Neural cell (in vitro differentiated cells): ENCODE data around the gene SFTPD. TPM values are rescaled to one million over a fixed set of nuclear protein-coding genes. Genes with fewer than 3 reads are reported as not detected.
"Not testable (repeated sequence)": the region's sequence is repeated elsewhere in the genome, so short reads cannot be mapped to it uniquely, and the experiment has no call there.

Experiments
- H2AFZ ChIP-seq: fragments of 200-600, 300-800 bp; sonication (generic), shearing (Covaris generic); 2 replicates; pipeline ENCODE4 v1.6.0; 2014; ENCODE audit warnings: low read depth, mild to moderate bottlenecking, antibody characterized with exemption, low read length, moderate library complexity
- H3F3A ChIP-seq: fragments of 200-600 bp; shearing (Covaris generic); 2 replicates; pipeline ENCODE4 v1.6.1; 2016; ENCODE audit warnings: mild to moderate bottlenecking, moderate library complexity, mixed read lengths, antibody characterized with exemption, low read length; ENCODE audit not compliant: insufficient read depth, poor library complexity, severe bottlenecking
- H3K27ac ChIP-seq: fragments of 200-600, 300-800 bp; sonication (generic), shearing (Covaris generic); 2 replicates; pipeline ENCODE4 v1.5.1; 2014; ENCODE audit warnings: mild to moderate bottlenecking, low read length, moderate library complexity
- H3K27me3 ChIP-seq: fragments of 300-800, 200-600 bp; sonication (generic), shearing (Covaris generic); 2 replicates; pipeline ENCODE4 v1.6.0; 2014; ENCODE audit warnings: mild to moderate bottlenecking, low read depth, low read length, moderate library complexity; ENCODE audit not compliant: insufficient read depth
- H3K36me3 ChIP-seq: fragments of 300-800, 200-600 bp; sonication (generic), shearing (Covaris generic); 2 replicates; pipeline ENCODE4 v1.5.1; 2014; ENCODE audit warnings: mild to moderate bottlenecking, antibody characterized with exemption, low read length, moderate library complexity; ENCODE audit not compliant: insufficient read depth
- H3K4me2 ChIP-seq: fragments of 300-800, 200-600 bp; sonication (generic), shearing (Covaris generic); 2 replicates; pipeline ENCODE4 v1.6.0; 2014; ENCODE audit warnings: mild to moderate bottlenecking, low read length
- H3K4me3 ChIP-seq: fragments of 300-800, 200-600 bp; sonication (generic), shearing (Covaris generic); 2 replicates; pipeline ENCODE4 v1.5.1; 2014; ENCODE audit warnings: mild to moderate bottlenecking, low read length, moderate library complexity
- H3K79me2 ChIP-seq: fragments of 200-600 bp; shearing (Covaris generic); replicated peaks from 2 replicates; pipeline ENCODE4 v1.6.0; 2014; ENCODE audit warnings: mild to moderate bottlenecking, low read length, moderate library complexity; ENCODE audit not compliant: insufficient read depth
- H3K9ac ChIP-seq: fragments of 300-800, 200-600 bp; sonication (generic), shearing (Covaris generic); 2 replicates; pipeline ENCODE4 v1.6.1; 2016; ENCODE audit warnings: mild to moderate bottlenecking, low read length, mixed read lengths
- H3K9me2 ChIP-seq: fragments of 200-600 bp; shearing (Covaris generic); 2 replicates; pipeline ENCODE4 v1.6.1; 2016; ENCODE audit warnings: mild to moderate bottlenecking, low read length, mixed read lengths; ENCODE audit not compliant: insufficient read depth
- H3K9me3 ChIP-seq: fragments of 200-600, 300-800 bp; sonication (generic), shearing (Covaris generic); 2 replicates; pipeline ENCODE4 v1.6.1; 2016; ENCODE audit warnings: mild to moderate bottlenecking, mixed run types, low read length, moderate library complexity, mixed read lengths
- H4K20me1 ChIP-seq: fragments of 200-600 bp; shearing (Covaris generic); 2 replicates; pipeline ENCODE4 v1.6.1; 2016; ENCODE audit warnings: mild to moderate bottlenecking, mixed run types; ENCODE audit not compliant: insufficient read depth
- CTCF ChIP-seq: fragments of 450-650 bp; IDR thresholded peaks from 2 replicates; pipeline ENCODE4 v1.5.1; 2014; ENCODE audit warnings: antibody characterized with exemption, mild to moderate bottlenecking, moderate library complexity; ENCODE audit not compliant: poor library complexity, severe bottlenecking
- EP300 ChIP-seq: fragments of 450-650 bp; conservative IDR thresholded peaks from 2 replicates; pipeline ENCODE4 v1.6.1; 2014; ENCODE audit warnings: antibody characterized with exemption, mild to moderate bottlenecking, moderate library complexity; ENCODE audit not compliant: poor library complexity, severe bottlenecking
- EZH2 ChIP-seq: fragments of 200-600, 300-800 bp; shearing (Covaris generic), sonication (generic); IDR thresholded peaks from 2 replicates; pipeline ENCODE4 v1.6.1; 2014; ENCODE audit warnings: antibody characterized with exemption, low read length, borderline replicate concordance, mild to moderate bottlenecking; ENCODE audit not compliant: insufficient read depth, poor library complexity, severe bottlenecking
- MXI1 ChIP-seq: fragments of 450-650 bp; conservative IDR thresholded peaks from 2 replicates; pipeline ENCODE4 v1.6.1; 2014; ENCODE audit warnings: antibody characterized with exemption, mild to moderate bottlenecking; ENCODE audit not compliant: poor library complexity, severe bottlenecking
- POLR2AphosphoS5 ChIP-seq: IDR thresholded peaks from 2 replicates; pipeline ENCODE4 v1.6.1; 2012
- RAD21 ChIP-seq: fragments of 450-650 bp; conservative IDR thresholded peaks from 2 replicates; pipeline ENCODE4 v1.6.1; 2014; ENCODE audit warnings: antibody characterized with exemption, mild to moderate bottlenecking, moderate library complexity
- REST ChIP-seq: IDR thresholded peaks from 2 replicates; pipeline ENCODE4 v1.6.1; 2012; ENCODE audit warnings: borderline replicate concordance
- SMC3 ChIP-seq: fragments of 450-650 bp; conservative IDR thresholded peaks from 2 replicates; pipeline ENCODE4 v1.6.1; 2014; ENCODE audit warnings: antibody characterized with exemption, mild to moderate bottlenecking, moderate library complexity; ENCODE audit not compliant: poor library complexity
- TAF1 ChIP-seq: IDR thresholded peaks from 2 replicates; pipeline ENCODE4 v1.6.1; 2012; ENCODE audit warnings: low read depth
- polyA plus RNA-seq: library from polyadenylated mRNA; depleted of rRNA; stranded (reverse); fragments of >200 nt; gene quantifications from 2 replicates; pipeline ENCODE4 v1.2.3, GENCODE V29; 2014

The SFTPD gene
- polyA plus RNA-seq, 1 donor from 2014 or later = 0.51 TPM

GRCh38 chr10:79994556-79994955 lies 45.7 kb upstream of the SFTPD start:
- TF ChIP-seq SMC3 = no peak
- no peak for TF ChIP-seq POLR2AphosphoS5
- TF ChIP-seq MXI1 = no peak
- TF ChIP-seq EP300 = no peak
- TF ChIP-seq CTCF = no peak
- TF ChIP-seq TAF1 = no peak
- TF ChIP-seq REST = no peak
- TF ChIP-seq RAD21 = no peak
- TF ChIP-seq EZH2 = no peak
- Histone ChIP-seq H3K27ac (no peak overlapping the region), H3K36me3 (no peaks in the 10 kb centered on the region), H3K9me3 (no peaks in the 10 kb centered on the region), H3K79me2 (no peaks in the 10 kb centered on the region), H2AFZ (no peak overlapping the region), H3K9ac (no peak overlapping the region), H3K9me2 (no peaks in the 10 kb centered on the region), H3K4me2 (no peak overlapping the region), H4K20me1 (no peaks in the 10 kb centered on the region), H3K27me3 (no peaks in the 10 kb centered on the region), H3K4me3 (no peak overlapping the region), H3F3A (no peaks in the 10 kb centered on the region)

- H3K4me3 ChIP-seq, H3K79me2 ChIP-seq: not testable (repeated sequence)
These were observed 39.3 kb upstream of the SFTPD start for GRCh38 chr10:79988199-79988598.

GRCh38 chr10:79986661-79987060 lies 37.8 kb upstream of the SFTPD start:
- H3K9me3 ChIP-seq, H3K79me2 ChIP-seq: not testable (repeated sequence)

More at GRCh38 chr10:79988199-79988598, 39.3 kb upstream of the SFTPD start:
- H3K9ac ChIP-seq, H3K27me3 ChIP-seq, H3K27ac ChIP-seq, H3K9me3 ChIP-seq, H3K9me2 ChIP-seq, H3K36me3 ChIP-seq, H4K20me1 ChIP-seq, H3F3A ChIP-seq, H3K4me2 ChIP-seq, H2AFZ ChIP-seq: not testable (repeated sequence)

More at GRCh38 chr10:79986661-79987060, 37.8 kb upstream of the SFTPD start:
- peaks cover 14% of the 10 kb centered on the region for H3K27me3 ChIP-seq
- not testable (repeated sequence) for H3K4me2 ChIP-seq, H3K9me2 ChIP-seq, H3F3A ChIP-seq, H3K36me3 ChIP-seq, H3K4me3 ChIP-seq, H2AFZ ChIP-seq, H4K20me1 ChIP-seq, H3K9ac ChIP-seq, H3K27ac ChIP-seq
